ENCODE results near the gene JAKMIP1. TPM values are rescaled to one million over a fixed set of nuclear protein-coding genes. Genes with fewer than 3 reads are reported as not detected.
"Not testable (repeated sequence)": the region's sequence is repeated elsewhere in the genome, so short reads cannot be mapped to it uniquely, and the experiment has no call there.

JAKMIP1 gene
- total RNA-seq, 1 experiment from 2014 or later, result not detected

DNA sequence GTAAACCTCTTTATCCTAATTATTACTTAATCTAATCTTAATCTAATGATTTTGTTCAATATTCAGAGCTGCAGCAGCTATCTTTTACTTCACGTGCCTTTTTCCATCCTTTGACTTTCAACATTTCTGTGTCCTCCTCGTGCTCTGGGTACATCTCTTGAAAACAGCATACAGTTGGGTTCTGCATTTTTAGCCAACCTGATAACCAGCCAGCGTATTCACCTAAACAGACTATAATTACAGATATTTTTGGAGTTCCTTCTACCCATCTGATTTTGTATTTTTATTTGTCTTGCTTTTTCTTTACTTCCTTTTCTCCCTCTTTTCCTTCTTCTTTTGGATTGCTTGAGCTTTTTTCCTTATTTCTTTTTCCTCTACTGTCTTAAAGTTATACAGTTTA, 16.2 kb upstream of the JAKMIP1 start:
- H2AFZ ChIP-seq (ENCODE audit: low read depth, low read length, poor library complexity, severe bottlenecking), result no peak overlapping the region

DNA sequence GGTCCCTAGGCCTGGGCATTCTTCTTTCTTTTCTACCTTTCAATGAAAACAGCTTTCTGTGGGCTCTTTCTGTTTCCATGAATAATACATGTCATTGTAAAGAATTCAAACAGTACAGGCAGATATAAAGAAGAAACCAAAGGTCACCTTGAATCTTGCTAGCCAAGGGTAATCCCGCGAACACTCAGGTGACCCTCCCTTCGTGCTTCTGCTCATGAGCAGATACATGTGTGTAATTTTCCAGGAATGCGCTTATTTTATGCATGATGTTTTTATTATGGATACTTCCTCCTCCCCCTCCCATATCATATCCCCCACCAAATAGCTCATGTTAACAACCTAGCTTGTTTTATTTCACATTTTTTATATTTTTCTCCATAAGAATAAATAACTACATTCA, 9.6 kb upstream of the JAKMIP1 start:
- POLR2A ChIA-PET, result no interaction called here
- no peaks in the 10 kb centered on the region for H4K20me1 ChIP-seq (ENCODE audit: insufficient read depth)
- no peaks in the 10 kb centered on the region for H3K9me2 ChIP-seq (ENCODE audit: insufficient read depth)
- CTCF ChIA-PET, result no interaction called here
- no peaks in the 10 kb centered on the region for H3K79me2 ChIP-seq (ENCODE audit: insufficient read depth, low read length)
- ATAC-seq (no peak), DNase-seq (ENCODE audit: low read depth, low spot score) (no peak)
- H2AFZ ChIP-seq (ENCODE audit: low read depth, low read length, poor library complexity, severe bottlenecking), result no peak overlapping the region
- no peak overlapping the region for H3K4me2 ChIP-seq (ENCODE audit: low read length)
- TF ChIP-seq EZH2 (IDR thresholded peaks at IDR 0.05) (no peak), TCF7L2 (IDR thresholded peaks at IDR 0.05; ENCODE audit: borderline replicate concordance, extremely low read depth, insufficient read depth, insufficient read length) (no peak), EGR1 (IDR thresholded peaks at IDR 0.05; ENCODE audit: low read depth) (no peak), ZFX (IDR thresholded peaks at IDR 0.05) (no peak), SP1 (IDR thresholded peaks at IDR 0.05; ENCODE audit: low read depth) (no peak), ZNF274 (IDR thresholded peaks at IDR 0.05; ENCODE audit: low read depth, low read length) (no peak)
- TF ChIP-seq, protein P1, sequence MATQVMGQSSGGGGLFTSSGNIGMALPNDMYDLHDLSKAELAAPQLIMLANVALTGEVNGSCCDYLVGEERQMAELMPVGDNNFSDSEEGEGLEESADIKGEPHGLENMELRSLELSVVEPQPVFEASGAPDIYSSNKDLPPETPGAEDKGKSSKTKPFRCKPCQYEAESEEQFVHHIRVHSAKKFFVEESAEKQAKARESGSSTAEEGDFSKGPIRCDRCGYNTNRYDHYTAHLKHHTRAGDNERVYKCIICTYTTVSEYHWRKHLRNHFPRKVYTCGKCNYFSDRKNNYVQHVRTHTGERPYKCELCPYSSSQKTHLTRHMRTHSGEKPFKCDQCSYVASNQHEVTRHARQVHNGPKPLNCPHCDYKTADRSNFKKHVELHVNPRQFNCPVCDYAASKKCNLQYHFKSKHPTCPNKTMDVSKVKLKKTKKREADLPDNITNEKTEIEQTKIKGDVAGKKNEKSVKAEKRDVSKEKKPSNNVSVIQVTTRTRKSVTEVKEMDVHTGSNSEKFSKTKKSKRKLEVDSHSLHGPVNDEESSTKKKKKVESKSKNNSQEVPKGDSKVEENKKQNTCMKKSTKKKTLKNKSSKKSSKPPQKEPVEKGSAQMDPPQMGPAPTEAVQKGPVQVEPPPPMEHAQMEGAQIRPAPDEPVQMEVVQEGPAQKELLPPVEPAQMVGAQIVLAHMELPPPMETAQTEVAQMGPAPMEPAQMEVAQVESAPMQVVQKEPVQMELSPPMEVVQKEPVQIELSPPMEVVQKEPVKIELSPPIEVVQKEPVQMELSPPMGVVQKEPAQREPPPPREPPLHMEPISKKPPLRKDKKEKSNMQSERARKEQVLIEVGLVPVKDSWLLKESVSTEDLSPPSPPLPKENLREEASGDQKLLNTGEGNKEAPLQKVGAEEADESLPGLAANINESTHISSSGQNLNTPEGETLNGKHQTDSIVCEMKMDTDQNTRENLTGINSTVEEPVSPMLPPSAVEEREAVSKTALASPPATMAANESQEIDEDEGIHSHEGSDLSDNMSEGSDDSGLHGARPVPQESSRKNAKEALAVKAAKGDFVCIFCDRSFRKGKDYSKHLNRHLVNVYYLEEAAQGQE (IDR thresholded peaks at IDR 0.05; ENCODE audit: low read depth), result no peak
- no peak overlapping the region for H3K4me3 ChIP-seq (replicated peaks in 1 of 2; ENCODE audit: low read depth in 1 of 2, low read length in 2 of 2)
- H3K9me3 ChIP-seq (ENCODE audit: control insufficient read depth in 1 of 2, insufficient read depth in 1 of 2, low read depth in 1 of 2, low read length in 2 of 2), result no peaks in the 10 kb centered on the region
- H3K27me3 ChIP-seq (ENCODE audit: insufficient read depth, low read length), result peaks cover 10% of the 10 kb centered on the region; the same call in 1 of the 2 replicates
- intact Hi-C loops (cut with micrococcal nuclease), result no loop called here
- H3K9ac ChIP-seq (ENCODE audit: low read length), result no peak overlapping the region
- no peak overlapping the region for H3K27ac ChIP-seq (ENCODE audit: low read depth, low read length)
- BruUV-seq (replicated peaks), result no TSS peak
- no peaks in the 10 kb centered on the region for H3K4me1 ChIP-seq (ENCODE audit: control insufficient read depth in 1 of 2, insufficient read depth in 2 of 2, low read length in 2 of 2)
- RAD21 ChIA-PET (ENCODE audit: low non-redundant PET in 1 of 2, low total read pairs in 2 of 2, uncharacterized antibody in 2 of 2, unreplicated experiment in 2 of 2), result no interaction called here
- H3K36me3 ChIP-seq (ENCODE audit: control insufficient read depth in 1 of 2, insufficient read depth in 2 of 2, low read length in 2 of 2), result no peaks in the 10 kb centered on the region

More for the DNA sequence above, 16.2 kb upstream of the JAKMIP1 start:
- Histone ChIP-seq H3K9me2 (ENCODE audit: insufficient read depth) (no peaks in the 10 kb centered on the region), H3K9ac (ENCODE audit: low read length) (no peak overlapping the region), H3K9me3 (ENCODE audit: control insufficient read depth in 1 of 2, insufficient read depth in 1 of 2, low read depth in 1 of 2, low read length in 2 of 2) (no peaks in the 10 kb centered on the region), H4K20me1 (ENCODE audit: insufficient read depth) (no peaks in the 10 kb centered on the region), H3K27me3 (ENCODE audit: insufficient read depth, low read length) (peaks cover 36% of the 10 kb centered on the region), H3K4me1 (ENCODE audit: control insufficient read depth in 1 of 2, insufficient read depth in 2 of 2, low read length in 2 of 2) (peaks cover 3 to 5% of the 10 kb centered on the region in 2 experiments; a peak in 2 of 4 replicates), H3K27ac (ENCODE audit: low read depth, low read length) (no peak overlapping the region), H3K4me2 (ENCODE audit: low read length) (no peak overlapping the region), H3K36me3 (ENCODE audit: control insufficient read depth in 1 of 2, insufficient read depth in 2 of 2, low read length in 2 of 2) (no peaks in the 10 kb centered on the region), H3K4me3 (replicated peaks in 1 of 2; ENCODE audit: low read depth in 1 of 2, low read length in 2 of 2) (no peak overlapping the region), H3K79me2 (ENCODE audit: insufficient read depth, low read length) (no peaks in the 10 kb centered on the region)
- TF ChIP-seq TCF7L2 (IDR thresholded peaks at IDR 0.05; ENCODE audit: borderline replicate concordance, extremely low read depth, insufficient read depth, insufficient read length) (no peak), EZH2 (IDR thresholded peaks at IDR 0.05) (no peak), EGR1 (IDR thresholded peaks at IDR 0.05; ENCODE audit: low read depth) (no peak)
- POLR2A ChIA-PET, result no interaction called here
- ATAC-seq, result no peak
- intact Hi-C loops (cut with micrococcal nuclease), result no loop called here
- RAD21 ChIA-PET (ENCODE audit: low non-redundant PET in 1 of 2, low total read pairs in 2 of 2, uncharacterized antibody in 2 of 2, unreplicated experiment in 2 of 2), result no interaction called here
- BruUV-seq (replicated peaks), result no TSS peak
- CTCF ChIA-PET, result no interaction called here
- no peak for DNase-seq (ENCODE audit: low read depth, low spot score)

DNA sequence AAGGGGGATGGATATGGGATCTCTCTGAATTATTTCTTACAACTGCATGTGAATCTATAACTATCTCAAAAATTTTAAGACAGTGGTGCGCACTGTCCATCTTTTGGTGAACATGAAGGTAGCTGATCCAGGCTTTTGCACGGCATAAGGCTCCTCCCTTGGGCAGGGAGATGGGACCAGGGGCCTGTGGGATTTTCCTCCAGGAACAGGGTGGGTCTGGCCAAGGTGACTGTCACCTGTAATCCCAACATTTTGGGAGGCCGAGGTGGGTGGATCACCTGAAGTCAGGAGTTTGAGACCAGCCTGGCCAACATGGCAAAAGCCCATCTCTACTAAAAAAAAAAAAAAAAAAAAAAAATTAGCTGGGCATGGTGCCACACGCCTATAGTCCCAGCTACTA, 8.9 kb upstream of the JAKMIP1 start:
- H3K27me3 ChIP-seq (ENCODE audit: insufficient read depth, low read length), result peaks cover 10% of the 10 kb centered on the region; the same call in 1 of the 2 replicates
- DNase-seq (ENCODE audit: low read depth, low spot score); H3K4me2 ChIP-seq (ENCODE audit: low read length); POLR2A ChIA-PET; H3K36me3 ChIP-seq (ENCODE audit: control insufficient read depth in 1 of 2, insufficient read depth in 2 of 2, low read length in 2 of 2); H3K9me3 ChIP-seq (ENCODE audit: control insufficient read depth in 1 of 2, insufficient read depth in 1 of 2, low read depth in 1 of 2, low read length in 2 of 2); CTCF ChIA-PET; H3K4me1 ChIP-seq (ENCODE audit: control insufficient read depth in 1 of 2, insufficient read depth in 2 of 2, low read length in 2 of 2); H2AFZ ChIP-seq (ENCODE audit: low read depth, low read length, poor library complexity, severe bottlenecking); H3K79me2 ChIP-seq (ENCODE audit: insufficient read depth, low read length); H3K9ac ChIP-seq (ENCODE audit: low read length); H3K9me2 ChIP-seq (ENCODE audit: insufficient read depth); H3K27ac ChIP-seq (ENCODE audit: low read depth, low read length); H4K20me1 ChIP-seq (ENCODE audit: insufficient read depth); H3K4me3 ChIP-seq (replicated peaks in 1 of 2; ENCODE audit: low read depth in 1 of 2, low read length in 2 of 2); BruUV-seq (replicated peaks); intact Hi-C loops (cut with micrococcal nuclease); ATAC-seq; RAD21 ChIA-PET (ENCODE audit: low non-redundant PET in 1 of 2, low total read pairs in 2 of 2, uncharacterized antibody in 2 of 2, unreplicated experiment in 2 of 2): not testable (repeated sequence)
